H1 (cell line): ENCODE results near the gene PTPRF. TPM values are rescaled to one million over a fixed set of nuclear protein-coding genes. Genes with fewer than 3 reads are reported as not detected.

Experiments used
- CTCF ChIA-PET: fragments of 300-600 bp; sonication (Branson Sonifier 250); formaldehyde crosslinking; loops from one replicate; lab custom pipeline; 2021; ENCODE audit not compliant: partially characterized antibody; lab: Charles Lee
- POLR2A ChIA-PET: fragments of 300-600 bp; sonication (Branson Sonifier 250); formaldehyde crosslinking; loops from one replicate; lab custom pipeline; 2021; ENCODE audit warnings: inconsistent platforms; ENCODE audit not compliant: partially characterized antibody; lab: Charles Lee
- DNase-seq, 2 experiments: peaks; one replicate each; pipeline versions ENCODE4 v3.0.0 to v3.0.0-alpha.2; 2010 to 2022; ENCODE audit warnings: low spot score in 2 of 2, low read depth in 1 of 2, mixed read lengths in 1 of 2
- FAIRE-seq: peaks from 2 replicates; lab custom pipeline; 2011; peaks lifted over from hg19 to GRCh38; lab: Jason Lieb, UNC
- H2AFZ ChIP-seq: 2 replicates; pipeline ENCODE4 v1.8.1; 2012; ENCODE audit warnings: low read length, inconsistent platforms
- H2AK5ac ChIP-seq: 2 replicates; pipeline ENCODE4 v1.6.1; 2013; ENCODE audit warnings: low read depth, low read length
- H2BK120ac ChIP-seq: replicated peaks from 2 replicates; pipeline ENCODE3; 2013; ENCODE audit warnings: low read depth, low read length, inconsistent platforms
- H2BK12ac ChIP-seq: 2 replicates; pipeline ENCODE4 v1.6.1; 2013; ENCODE audit warnings: low read depth, low read length
- H2BK15ac ChIP-seq: 2 replicates; pipeline ENCODE4 v1.6.1; 2013; ENCODE audit warnings: low read length
- H2BK20ac ChIP-seq: 2 replicates; pipeline ENCODE4 v1.6.1; 2013; ENCODE audit warnings: low read length
- H2BK5ac ChIP-seq: 2 replicates; pipeline ENCODE4 v1.6.1; 2013; ENCODE audit warnings: low read depth, low read length
- H3K14ac ChIP-seq: 2 replicates; pipeline ENCODE4 v1.6.1; 2013; ENCODE audit warnings: inconsistent platforms; ENCODE audit not compliant: insufficient read length
- H3K18ac ChIP-seq: 2 replicates; pipeline ENCODE4 v1.6.1; 2013; ENCODE audit warnings: low read length; ENCODE audit errors: extremely low read depth
- H3K23ac ChIP-seq: 2 replicates; pipeline ENCODE4 v1.6.1; 2013; ENCODE audit warnings: inconsistent platforms; ENCODE audit not compliant: insufficient read length
- H3K23me2 ChIP-seq: 2 replicates; pipeline ENCODE4 v1.6.1; 2013; ENCODE audit warnings: low read depth, low read length
- H3K27ac ChIP-seq: 2 replicates; pipeline ENCODE4 v1.6.1; 2011; ENCODE audit warnings: low read depth, low read length, inconsistent platforms
- H3K27me3 ChIP-seq, 4 experiments: replicated peaks in 1 of 4; 1 replicate in 1 of 4; 2 replicates in 3 of 4; pipeline versions ENCODE4 v1.6.1 to v1.8.1; 2011 to 2013; ENCODE audit warnings: low read length in 3 of 4, mild to moderate bottlenecking in 3 of 4, inconsistent platforms in 2 of 4, mixed read lengths in 2 of 4, moderate library complexity in 1 of 4; ENCODE audit not compliant: control insufficient read depth in 3 of 4, insufficient read depth in 3 of 4; ENCODE audit errors: extremely low read depth in 1 of 4
- H3K36me3 ChIP-seq, 4 experiments: 2 replicates each; pipeline versions ENCODE4 v1.6.1 to v1.8.1; 2011 to 2013; ENCODE audit warnings: mild to moderate bottlenecking in 4 of 4, low read length in 3 of 4, moderate library complexity in 2 of 4, control low read depth in 1 of 4, inconsistent platforms in 1 of 4; ENCODE audit not compliant: insufficient read depth in 4 of 4, control insufficient read depth in 2 of 4
- H3K4ac ChIP-seq: replicated peaks from 2 replicates; pipeline ENCODE3; 2013; ENCODE audit warnings: low read length, low read depth, mixed read lengths, inconsistent platforms; ENCODE audit not compliant: insufficient read length
- H3K4me1 ChIP-seq, 4 experiments: replicated peaks in 1 of 4; 1 replicate in 1 of 4; 2 replicates in 3 of 4; pipeline versions ENCODE4 v1.6.1 to v1.8.1; 2011 to 2013; ENCODE audit warnings: low read length in 3 of 4, inconsistent platforms in 2 of 4, mixed read lengths in 1 of 4; ENCODE audit not compliant: insufficient read depth in 4 of 4, control insufficient read depth in 3 of 4
- H3K4me2 ChIP-seq, 2 experiments: 2 replicates each; pipeline versions ENCODE4 v1.6.1 to v1.8.1; 2011 to 2013; ENCODE audit warnings: low read depth in 2 of 2, low read length in 2 of 2, control low read depth in 1 of 2, inconsistent platforms in 1 of 2, mild to moderate bottlenecking in 1 of 2; ENCODE audit not compliant: insufficient read depth in 1 of 2
- H3K4me3 ChIP-seq, 4 experiments: fragments of 200-600, 300-600 bp in 1 of 4; sonication (generic), shearing (Covaris generic), sonication (Bioruptor Twin) in 1 of 4; 2 replicates each; pipeline versions ENCODE4 v1.5.1 to v1.8.1; 2011 to 2016; ENCODE audit warnings: low read length in 4 of 4, low read depth in 3 of 4, control low read depth in 2 of 4, inconsistent platforms in 2 of 4, mild to moderate bottlenecking in 2 of 4, mixed read lengths in 1 of 4, moderate library complexity in 1 of 4; ENCODE audit not compliant: insufficient read depth in 2 of 4; ENCODE audit errors: extremely low read depth in 1 of 4
- H3K56ac ChIP-seq: replicated peaks from 2 replicates; pipeline ENCODE3; 2013; ENCODE audit warnings: low read depth, mild to moderate bottlenecking, mixed read lengths, low read length, inconsistent platforms; ENCODE audit not compliant: insufficient read length
- H3K79me1 ChIP-seq: 2 replicates; pipeline ENCODE4 v1.6.1; 2013; ENCODE audit warnings: low read depth, low read length, control low read depth
- H3K79me2 ChIP-seq, 2 experiments: 2 replicates each; pipeline versions ENCODE4 v1.6.1 to v1.8.1; 2012 to 2013; ENCODE audit warnings: low read length in 2 of 2, mild to moderate bottlenecking in 2 of 2, inconsistent platforms in 1 of 2; ENCODE audit not compliant: insufficient read depth in 2 of 2, control insufficient read depth in 1 of 2
- H3K9ac ChIP-seq, 4 experiments: replicated peaks in 1 of 4; 1 replicate in 1 of 4; 2 replicates in 3 of 4; pipeline versions ENCODE4 v1.6.1 to v1.8.1; 2011 to 2013; ENCODE audit warnings: low read depth in 3 of 4, low read length in 3 of 4, control low read depth in 2 of 4, mild to moderate bottlenecking in 2 of 4, moderate library complexity in 2 of 4, inconsistent platforms in 1 of 4; ENCODE audit errors: extremely low read depth in 1 of 4
- H3K9me3 ChIP-seq, 2 experiments: 2 replicates each; pipeline versions ENCODE4 v1.6.1 to v1.8.1; 2012 to 2013; ENCODE audit warnings: mild to moderate bottlenecking in 2 of 2, moderate library complexity in 2 of 2, control low read depth in 1 of 2, inconsistent platforms in 1 of 2, low read depth in 1 of 2, low read length in 1 of 2, mixed read lengths in 1 of 2; ENCODE audit not compliant: insufficient read depth in 2 of 2
- H4K20me1 ChIP-seq, 2 experiments: replicated peaks in 1 of 2; 2 replicates each; pipeline versions ENCODE3 to v1.8.1; 2011 to 2013; ENCODE audit warnings: inconsistent platforms in 2 of 2, low read length in 2 of 2, mild to moderate bottlenecking in 1 of 2; ENCODE audit not compliant: insufficient read depth in 2 of 2, control insufficient read depth in 1 of 2
- H4K5ac ChIP-seq: 2 replicates; pipeline ENCODE4 v1.6.1; 2013; ENCODE audit warnings: low read length, low read depth, mixed read lengths, inconsistent platforms; ENCODE audit not compliant: insufficient read length
- H4K8ac ChIP-seq: 2 replicates; pipeline ENCODE4 v1.8.0; 2013; ENCODE audit warnings: mild to moderate bottlenecking, moderate library complexity, low read length, inconsistent platforms; ENCODE audit not compliant: insufficient read depth; ENCODE audit errors: extremely low read depth
- H4K91ac ChIP-seq: replicated peaks from 2 replicates; pipeline ENCODE3; 2013; ENCODE audit warnings: low read length, mixed read lengths, inconsistent platforms; ENCODE audit not compliant: insufficient read length
- CTBP2 ChIP-seq: IDR thresholded peaks from 2 replicates; pipeline ENCODE4 v1.7.0; 2011; ENCODE audit warnings: borderline replicate concordance, mild to moderate bottlenecking, moderate library complexity, mixed read lengths, low read length; ENCODE audit not compliant: insufficient read depth, insufficient read length
- EP300 ChIP-seq, 2 experiments: IDR thresholded peaks; 1 replicate in 1 of 2; 2 replicates in 1 of 2; pipeline ENCODE4 v1.6.1; 2011 to 2012; ENCODE audit warnings: low read depth in 2 of 2, low read length in 2 of 2, mild to moderate bottlenecking in 2 of 2, borderline replicate concordance in 1 of 2, inconsistent platforms in 1 of 2, moderate library complexity in 1 of 2
- HDAC6 ChIP-seq: IDR thresholded peaks from one replicate; pipeline ENCODE4 v1.7.1; 2012; ENCODE audit warnings: low read depth, mild to moderate bottlenecking, inconsistent platforms, low read length, moderate library complexity
- JUN ChIP-seq: IDR thresholded peaks from 2 replicates; pipeline ENCODE4 v1.6.1; 2011; ENCODE audit warnings: low read depth, mild to moderate bottlenecking, improper control_type of control experiment, low read length
- KDM1A ChIP-seq: fragments of 200-600, 300-600 bp; sonication (generic); IDR thresholded peaks from 2 replicates; pipeline ENCODE4 v1.7.1; 2016; ENCODE audit warnings: mild to moderate bottlenecking, low read length, borderline replicate concordance
- KDM4A ChIP-seq: IDR thresholded peaks from one replicate; pipeline ENCODE4 v1.7.1; 2012; ENCODE audit warnings: low read depth, mild to moderate bottlenecking, moderate library complexity, low read length, inconsistent platforms; ENCODE audit not compliant: severe bottlenecking
- MAX ChIP-seq: IDR thresholded peaks from 2 replicates; pipeline ENCODE4 v1.6.1; 2012; ENCODE audit warnings: inconsistent platforms
- RFX5 ChIP-seq: IDR thresholded peaks from 2 replicates; pipeline ENCODE4 v1.6.1; 2011; ENCODE audit warnings: low read depth, low read length, improper control_type of control experiment, borderline replicate concordance
- TAF7 ChIP-seq: optimal IDR thresholded peaks from 2 replicates; pipeline ENCODE3; 2011; ENCODE audit warnings: low read depth, mild to moderate bottlenecking, inconsistent platforms, low read length, moderate library complexity, borderline replicate concordance
- ZNF274 ChIP-seq: IDR thresholded peaks from 2 replicates; pipeline ENCODE4 v1.7.0; 2012; ENCODE audit warnings: low read length, borderline replicate concordance; ENCODE audit errors: extremely low read depth
- WGBS, 2 experiments: shearing (Covaris generic) in 1 of 2; methylation state at CpG; one replicate each; pipeline versions ENCODE4 v1.1.6 to v1.1.7; 2013 to 2015; ENCODE audit warnings: low lambda C conversion rate in 2 of 2, mixed read lengths in 2 of 2, inconsistent platforms in 1 of 2, low coverage in 1 of 2, missing lambda C conversion rate in 1 of 2; ENCODE audit not compliant: insufficient replicate concordance in 2 of 2, insufficient coverage in 1 of 2, insufficient read length in 1 of 2; ENCODE audit errors: extremely low coverage in 1 of 2, missing lambda C conversion rate in 1 of 2; 5-methylcytosine and 5-hydroxymethylcytosine counted together
- polyA plus RNA-seq, 7 experiments: library from polyadenylated mRNA; depleted of rRNA in 3 of 7; stranded (reverse) in 5 of 7; unstranded in 2 of 7; fragments of >200 nt in 5 of 7; fragments of 200-250 nt in 2 of 7; gene quantifications; 1 replicate in 5 of 7; 2 replicates in 1 of 7; 4 replicates in 1 of 7; pipeline versions ENCODE4 v1.2.1 to v1.2.3, GENCODE V29; 2011 to 2013; ENCODE audit warnings: missing spikeins in 2 of 7, mixed read lengths in 2 of 7
- total RNA-seq: library from RNA; stranded (reverse); fragmentation: NEBNext Ultra II Directional; extraction: Animal tissue kit (Norgen Biotek cat#: 25700); gene quantifications from 2 replicates; pipeline ENCODE4 v1.2.1, GENCODE V29; 2021

Gene PTPRF
- total and polyA plus RNA-seq, 2 of the 8 experiments (the other 6 are each of a cell fraction or from before 2014, with no cell fraction given), result 136 to 231 TPM

- H4K20me1 ChIP-seq, result peaks cover 0 to 21% of the 10 kb centered on the region in 2 experiments
- no peak overlapping the region for H3K18ac ChIP-seq
- H3K4me1 ChIP-seq, result no peaks in the 10 kb centered on the region
- POLR2A ChIA-PET, result interaction anchor here (1.2 to 1.8 kb wide), 3 partner anchors 9 to 18 kb away, joined by 4 to 5 read pairs (median 4); no protein-coding TSS in a partner anchor
- no peaks in the 10 kb centered on the region for H3K23me2 ChIP-seq
- CTCF ChIA-PET, result interaction anchor here (0.8 to 1.1 kb wide), 2 partner anchors 15 to 51 kb away, joined by 3 read pairs; no protein-coding TSS in a partner anchor
- no peak overlapping the region for H2BK20ac ChIP-seq
- no peaks in the 10 kb centered on the region for H3K9me3 ChIP-seq
- no peak overlapping the region for H3K9ac ChIP-seq
- no peaks in the 10 kb centered on the region for H3K27me3 ChIP-seq
- H2BK15ac ChIP-seq, result no peak overlapping the region
- H3K4me3 ChIP-seq, result no peak overlapping the region
- no peak overlapping the region for H3K23ac ChIP-seq
- no peak overlapping the region; the same call in 1 of the 2 replicates for H2BK5ac ChIP-seq
- H4K5ac ChIP-seq, result no peak overlapping the region
- H2BK12ac ChIP-seq, result no peak overlapping the region
- 96% methylated on average over 7 of the region's 7 CpGs; no CpG with 5 or more reads in 1 of the 2 experiments for WGBS, 2 experiments
- H3K14ac ChIP-seq, result no peak overlapping the region
- no peaks in the 10 kb centered on the region for H3K79me2 ChIP-seq
- no peaks in the 10 kb centered on the region for H3K79me1 ChIP-seq
- H2AK5ac ChIP-seq, result no peak overlapping the region
- FAIRE-seq, result no peak
- H3K56ac ChIP-seq, result no peak overlapping the region
- no peak overlapping the region for H2BK120ac ChIP-seq
- DNase-seq, result no peak
- no peak overlapping the region for H4K91ac ChIP-seq
- H3K4me2 ChIP-seq, result no peak overlapping the region
- H3K4ac ChIP-seq, result no peak overlapping the region
- H2AFZ ChIP-seq, result no peak overlapping the region
- H3K36me3 ChIP-seq, result peaks cover 38 to 63% (median 57%) of the 10 kb centered on the region in 4 experiments
- no peak overlapping the region for H4K8ac ChIP-seq
- no peak overlapping the region; the same call in 1 of the 2 replicates for H3K27ac ChIP-seq
- no peak for TF ChIP-seq RFX5
- no peak for TF ChIP-seq JUN
- TF ChIP-seq HDAC6, result no peak
- TF ChIP-seq KDM1A, result no peak
- TF ChIP-seq ZNF274, result no peak
- no peak for TF ChIP-seq TAF7
- no peak for TF ChIP-seq EP300 (IDR thresholded peaks at IDR 0.05; ENCODE audit: borderline replicate concordance in 1 of 2, low read depth in 2 of 2, low read length in 2 of 2)
- TF ChIP-seq CTBP2, result no peak
- TF ChIP-seq MAX, result no peak
- no peak for TF ChIP-seq KDM4A
Observed at GRCh38 chr1:43605766-43606165, 75.1 kb downstream of the PTPRF start.
